Astrocyte of the spinal cord (primary cell): ENCODE data around the gene TNRC6B.

Experiments used
- DNase-seq: peaks from one replicate; pipeline ENCODE4 v3.0.0; 2011; ENCODE audit warnings: low read depth, low spot score
- H3K4me3 ChIP-seq: 2 replicates; pipeline ENCODE4 v1.5.1; 2011; ENCODE audit warnings: low read depth, mild to moderate bottlenecking, low read length, moderate library complexity
- CTCF ChIP-seq: IDR thresholded peaks from 2 replicates; pipeline ENCODE4 v1.5.1; 2012; ENCODE audit warnings: low read depth, mild to moderate bottlenecking, low read length, inconsistent platforms
- in situ Hi-C: cut with HindIII; loops from 2 replicates; pipeline ENCODE4 v1.10.0; 2017; ENCODE audit warnings: low sequenced_read_pairs

The TNRC6B gene

GRCh38 chr22:40329466-40329865 lies 151.7 kb downstream of the TNRC6B start:
- H3K4me3 ChIP-seq: no peak overlapping the region
- in situ Hi-C loops: no loop called here
- TF ChIP-seq CTCF: no peak
- no peak for DNase-seq

GRCh38 chr22:40330086-40330485 lies 152.4 kb downstream of the TNRC6B start:
- in situ Hi-C loops: no loop called here
- H3K4me3 ChIP-seq: no peak overlapping the region
- TF ChIP-seq CTCF: no peak
- DNase-seq: no peak

- no peak for DNase-seq
- H3K4me3 ChIP-seq: no peak overlapping the region
- in situ Hi-C loops: no loop called here
- no peak for TF ChIP-seq CTCF
Observed at GRCh38 chr22:40330615-40331014, 152.9 kb downstream of the TNRC6B start.

GRCh38 chr22:40331706-40332105 lies 154.0 kb downstream of the TNRC6B start:
- in situ Hi-C loops: no loop called here
- no peak overlapping the region for H3K4me3 ChIP-seq
- no peak for TF ChIP-seq CTCF
- DNase-seq: no peak

GRCh38 chr22:40332319-40332781 lies 154.6 kb downstream of the TNRC6B start:
- TF ChIP-seq CTCF: no peak
- in situ Hi-C loops: no loop called here
- H3K4me3 ChIP-seq: no peak overlapping the region
- DNase-seq: peak; percentile 71

- no peak overlapping the region for H3K4me3 ChIP-seq
- no peak for DNase-seq
- no peak for TF ChIP-seq CTCF
- in situ Hi-C loops: no loop called here
Observed at GRCh38 chr22:40334060-40334459, 156.3 kb downstream of the TNRC6B start.

GRCh38 chr22:40334899-40335298 lies 157.2 kb downstream of the TNRC6B start:
- DNase-seq: no peak
- in situ Hi-C loops: no loop called here

More at GRCh38 chr22:40334899-40335298, 157.2 kb downstream of the TNRC6B start:
- H3K4me3 ChIP-seq: no peak overlapping the region
- TF ChIP-seq CTCF: no peak
